Neuronal stem cell (in vitro differentiated cells): Measurements from ENCODE around the gene UVSSA.
A peak's percentile ranks its signal among the peaks of the same experiment; 100 is the strongest.
"Not testable (repeated sequence)": the region's sequence is repeated elsewhere in the genome, so short reads cannot be mapped to it uniquely, and the experiment has no call there.

Source experiments
- DNase-seq: peaks from one replicate; pipeline ENCODE4 v3.0.0-alpha.2; 2013; ENCODE audit warnings: low spot score
- H2AFZ ChIP-seq: one replicate; pipeline ENCODE4 v1.6.1; 2013; ENCODE audit warnings: mild to moderate bottlenecking, low read length, inconsistent platforms
- H2AK5ac ChIP-seq: 2 replicates; pipeline ENCODE4 v1.6.1; 2013; ENCODE audit warnings: low read depth, mild to moderate bottlenecking, inconsistent platforms, low read length, moderate library complexity, mixed read lengths
- H2BK120ac ChIP-seq: 2 replicates; pipeline ENCODE4 v1.6.1; 2013; ENCODE audit warnings: low read depth, mild to moderate bottlenecking, inconsistent platforms, low read length, moderate library complexity, mixed read lengths
- H2BK12ac ChIP-seq: one replicate; pipeline ENCODE4 v1.6.1; 2013; ENCODE audit warnings: low read length, inconsistent platforms
- H2BK15ac ChIP-seq: 2 replicates; pipeline ENCODE4 v1.6.1; 2013; ENCODE audit warnings: mild to moderate bottlenecking, low read length, inconsistent platforms, mixed read lengths
- H2BK5ac ChIP-seq: one replicate; pipeline ENCODE4 v1.6.1; 2013; ENCODE audit warnings: inconsistent platforms, mild to moderate bottlenecking, low read length, moderate library complexity
- H3K14ac ChIP-seq: one replicate; pipeline ENCODE4 v1.6.1; 2013; ENCODE audit warnings: low read length, inconsistent platforms
- H3K18ac ChIP-seq: 2 replicates; pipeline ENCODE4 v1.6.1; 2013; ENCODE audit warnings: low read length, inconsistent platforms
- H3K23ac ChIP-seq: 2 replicates; pipeline ENCODE4 v1.6.1; 2013; ENCODE audit warnings: low read depth, mild to moderate bottlenecking, mixed read lengths, low read length, inconsistent platforms; ENCODE audit not compliant: poor library complexity
- H3K27ac ChIP-seq: replicated peaks from 3 replicates; pipeline ENCODE4 v1.5.1; 2013; ENCODE audit warnings: low read length, inconsistent platforms
- H3K27me3 ChIP-seq, 3 experiments: 2 replicates each; pipeline ENCODE4 v1.6.1; 2013; ENCODE audit warnings: low read length in 3 of 3, mild to moderate bottlenecking in 2 of 3, inconsistent platforms in 1 of 3, low read depth in 1 of 3, mixed read lengths in 1 of 3, moderate library complexity in 1 of 3; ENCODE audit not compliant: control insufficient read depth in 3 of 3, insufficient read depth in 3 of 3
- H3K36me3 ChIP-seq, 2 donors: replicated peaks in 1 of 2; 2 replicates each; pipeline ENCODE4 v1.6.1; 2013; ENCODE audit warnings: low read length in 2 of 2; ENCODE audit not compliant: control insufficient read depth in 2 of 2, insufficient read depth in 2 of 2
- H3K4ac ChIP-seq: 2 replicates; pipeline ENCODE4 v1.6.1; 2013; ENCODE audit warnings: inconsistent platforms, mild to moderate bottlenecking, low read length, moderate library complexity
- H3K4me1 ChIP-seq, 2 donors: 1 replicate in 1 of 2; 2 replicates in 1 of 2; pipeline ENCODE4 v1.6.1; 2013; ENCODE audit warnings: low read length in 2 of 2, low read depth in 1 of 2; ENCODE audit not compliant: control insufficient read depth in 2 of 2, insufficient read depth in 1 of 2
- H3K4me2 ChIP-seq: one replicate; pipeline ENCODE4 v1.6.1; 2013; ENCODE audit warnings: mild to moderate bottlenecking, low read length, inconsistent platforms; ENCODE audit not compliant: insufficient read depth, poor library complexity, severe bottlenecking
- H3K4me3 ChIP-seq, 2 donors: 2 replicates each; pipeline ENCODE4 v1.5.1; 2013; ENCODE audit warnings: low read length in 2 of 2, mild to moderate bottlenecking in 2 of 2, inconsistent platforms in 1 of 2, moderate library complexity in 1 of 2
- H3K79me1 ChIP-seq: one replicate; pipeline ENCODE4 v1.6.1; 2013; ENCODE audit warnings: low read depth, mild to moderate bottlenecking, inconsistent platforms, low read length, moderate library complexity
- H3K9ac ChIP-seq: one replicate; pipeline ENCODE4 v1.6.1; 2013; ENCODE audit warnings: mild to moderate bottlenecking, low read depth, low read length, inconsistent platforms; ENCODE audit not compliant: poor library complexity
- H3K9me3 ChIP-seq, 2 donors: replicated peaks in 1 of 2; 2 replicates each; pipeline versions ENCODE3 to v1.6.1; 2013; ENCODE audit warnings: low read length in 2 of 2, mild to moderate bottlenecking in 2 of 2, inconsistent platforms in 1 of 2, low read depth in 1 of 2, mixed read lengths in 1 of 2, moderate library complexity in 1 of 2; ENCODE audit not compliant: control insufficient read depth in 2 of 2, insufficient read depth in 1 of 2
- H4K8ac ChIP-seq: one replicate; pipeline ENCODE4 v1.6.1; 2013; ENCODE audit warnings: low read depth, mild to moderate bottlenecking, inconsistent platforms, low read length, moderate library complexity
- H4K91ac ChIP-seq: one replicate; pipeline ENCODE4 v1.6.1; 2013; ENCODE audit warnings: low read length, low read depth, mild to moderate bottlenecking, inconsistent platforms; ENCODE audit not compliant: poor library complexity
- WGBS, 2 donors: extraction: QIAGEN DNeasy Blood & Tissue Kit; methylation state at CpG; one replicate each; pipeline ENCODE4 v1.1.7; 2013; ENCODE audit warnings: missing lambda C conversion rate in 2 of 2, mixed read lengths in 1 of 2; ENCODE audit not compliant: insufficient read length in 2 of 2, insufficient replicate concordance in 1 of 2; ENCODE audit errors: extremely low coverage in 2 of 2; 5-methylcytosine and 5-hydroxymethylcytosine counted together

Gene UVSSA

GRCh38 chr4:1334579-1334895 lies 12.5 kb upstream of the UVSSA start:
- Histone ChIP-seq H3K27ac (no peak overlapping the region), H2BK12ac (no peak overlapping the region), H3K27me3 (no peaks in the 10 kb centered on the region), H3K23ac (no peak overlapping the region), H3K79me1 (peaks cover 9% of the 10 kb centered on the region), H3K36me3 (peaks cover 55 to 78% of the 10 kb centered on the region in 2 donors), H3K4me2 (no peak overlapping the region), H3K9me3 (peaks cover 0 to 7% of the 10 kb centered on the region in 2 donors), H4K91ac (no peak overlapping the region), H2BK5ac (no peak overlapping the region), H2BK15ac (no peak overlapping the region), H3K4me3 (no peak overlapping the region), H2BK120ac (no peak overlapping the region), H3K14ac (no peak overlapping the region), H3K18ac (no peak overlapping the region), H3K4ac (no peak overlapping the region), H3K4me1 (no peaks in the 10 kb centered on the region), H2AFZ (no peak overlapping the region), H3K9ac (no peak overlapping the region), H4K8ac (no peak overlapping the region), H2AK5ac (no peak overlapping the region)
- no CpG with 5 or more reads among the region's 6 CpGs for WGBS, 2 donors
- no peak for DNase-seq

- H3K27me3 ChIP-seq = not testable (repeated sequence)
These were observed 11.7 kb upstream of the UVSSA start for GRCh38 chr4:1335193-1335883.

DNA sequence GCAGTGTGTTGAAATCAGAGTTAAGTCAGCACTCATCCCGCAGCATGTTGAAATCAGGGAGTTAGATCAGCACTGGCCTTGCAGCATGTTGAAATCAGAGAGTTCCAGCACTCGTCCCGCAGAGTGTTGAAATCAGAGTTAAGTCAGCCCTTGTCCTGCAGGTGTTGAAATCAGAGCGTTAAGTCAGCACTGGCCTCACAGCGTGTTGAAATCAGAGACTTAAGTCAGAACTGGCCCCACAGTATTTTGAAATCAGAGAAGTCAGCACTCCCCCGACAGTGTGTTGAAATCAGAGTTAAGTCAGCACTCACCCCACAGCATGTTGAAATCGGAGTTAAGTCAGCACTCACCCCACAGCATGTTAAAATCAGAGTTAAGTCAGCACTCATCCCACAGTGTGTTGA lies 10.9 kb upstream of the UVSSA start:
- Histone ChIP-seq H3K4me2 (no peak overlapping the region), H3K9ac (no peak overlapping the region), H2BK15ac (no peak overlapping the region), H3K23ac (no peak overlapping the region), H3K27me3 (no peaks in the 10 kb centered on the region), H3K27ac (no peak overlapping the region), H4K8ac (no peak overlapping the region), H2BK5ac (no peak overlapping the region), H3K9me3 (peaks cover 0 to 9% of the 10 kb centered on the region in 2 donors), H2BK12ac (no peak overlapping the region), H3K4ac (no peak overlapping the region), H3K18ac (no peak overlapping the region), H4K91ac (no peak overlapping the region), H3K4me3 (no peak overlapping the region), H3K79me1 (peaks cover 9% of the 10 kb centered on the region), H2BK120ac (no peak overlapping the region), H3K4me1 (no peaks in the 10 kb centered on the region), H3K36me3 (peaks cover 60 to 81% of the 10 kb centered on the region in 2 donors), H2AK5ac (no peak overlapping the region), H3K14ac (no peak overlapping the region), H2AFZ (no peak overlapping the region)
- no peak for DNase-seq
- no CpG with 5 or more reads among the region's 7 CpGs for WGBS, 2 donors

More at GRCh38 chr4:1335193-1335883, 11.7 kb upstream of the UVSSA start:
- not testable (repeated sequence) for H4K8ac ChIP-seq, H2BK12ac ChIP-seq, H3K18ac ChIP-seq, H3K4me3 ChIP-seq, H3K79me1 ChIP-seq, H3K27ac ChIP-seq, H2AFZ ChIP-seq, H2BK15ac ChIP-seq, H3K4me1 ChIP-seq, H3K4me2 ChIP-seq, H2BK5ac ChIP-seq, DNase-seq, H3K23ac ChIP-seq, H4K91ac ChIP-seq, H2BK120ac ChIP-seq, H3K14ac ChIP-seq, H3K9ac ChIP-seq, H3K4ac ChIP-seq, H2AK5ac ChIP-seq, H3K9me3 ChIP-seq
- peaks cover 59 to 80% of the 10 kb centered on the region in 2 donors for H3K36me3 ChIP-seq
- no CpG with 5 or more reads among the region's 4 CpGs for WGBS, 2 donors

DNA sequence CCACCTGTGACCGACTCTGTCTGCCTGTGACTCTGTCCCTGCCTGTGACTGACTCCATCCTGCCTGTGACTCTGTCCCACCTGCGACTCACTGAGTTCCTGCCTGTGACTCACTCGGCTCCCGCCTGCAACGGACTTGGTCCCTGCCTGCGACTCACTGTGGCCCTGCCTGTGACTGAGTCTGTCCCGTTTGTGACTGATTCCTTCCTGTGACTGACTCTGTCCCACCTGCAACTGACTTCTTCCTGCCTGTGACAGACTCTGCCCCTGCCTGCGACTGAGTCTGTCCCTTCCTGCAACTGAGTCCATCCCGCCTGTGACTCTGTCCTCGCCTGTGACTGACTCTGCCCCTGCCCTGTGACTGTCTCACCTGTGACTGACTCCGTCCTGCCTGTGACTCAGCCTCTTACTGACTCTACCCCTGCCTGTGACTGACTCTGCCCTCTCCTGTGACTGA lies 9.6 kb upstream of the UVSSA start:
- no CpG with 5 or more reads among the region's 11 CpGs for WGBS, 2 donors
- Histone ChIP-seq H2BK5ac (no peak overlapping the region), H3K23ac (peak overlapping the region; percentile 57), H3K36me3 (peaks cover 59 to 80% of the 10 kb centered on the region in 2 donors), H2AFZ (no peak overlapping the region), H3K9me3 (peaks cover 0 to 11% of the 10 kb centered on the region in 2 donors), H3K4ac (no peak overlapping the region), H4K8ac (no peak overlapping the region), H2BK15ac (no peak overlapping the region), H2AK5ac (no peak overlapping the region), H3K27ac (no peak overlapping the region), H3K27me3 (no peaks in the 10 kb centered on the region), H3K79me1 (peaks cover 7% of the 10 kb centered on the region), H3K14ac (no peak overlapping the region), H3K9ac (no peak overlapping the region), H3K18ac (no peak overlapping the region), H2BK12ac (no peak overlapping the region), H3K4me1 (no peaks in the 10 kb centered on the region), H3K4me2 (no peak overlapping the region), H4K91ac (no peak overlapping the region), H2BK120ac (no peak overlapping the region), H3K4me3 (no peak overlapping the region)
- DNase-seq = no peak
